Activated T-cell treated with anti-CD3 and anti-CD28 coated beads for 4 hours (primary cell): ENCODE data around the gene GSC2.
A peak's percentile ranks its signal among the peaks of the same experiment; 100 is the strongest.

Source experiments
- DNase-seq: peaks from one replicate; pipeline ENCODE4 v3.0.0-alpha.2; 2020

The GSC2 gene

DNA sequence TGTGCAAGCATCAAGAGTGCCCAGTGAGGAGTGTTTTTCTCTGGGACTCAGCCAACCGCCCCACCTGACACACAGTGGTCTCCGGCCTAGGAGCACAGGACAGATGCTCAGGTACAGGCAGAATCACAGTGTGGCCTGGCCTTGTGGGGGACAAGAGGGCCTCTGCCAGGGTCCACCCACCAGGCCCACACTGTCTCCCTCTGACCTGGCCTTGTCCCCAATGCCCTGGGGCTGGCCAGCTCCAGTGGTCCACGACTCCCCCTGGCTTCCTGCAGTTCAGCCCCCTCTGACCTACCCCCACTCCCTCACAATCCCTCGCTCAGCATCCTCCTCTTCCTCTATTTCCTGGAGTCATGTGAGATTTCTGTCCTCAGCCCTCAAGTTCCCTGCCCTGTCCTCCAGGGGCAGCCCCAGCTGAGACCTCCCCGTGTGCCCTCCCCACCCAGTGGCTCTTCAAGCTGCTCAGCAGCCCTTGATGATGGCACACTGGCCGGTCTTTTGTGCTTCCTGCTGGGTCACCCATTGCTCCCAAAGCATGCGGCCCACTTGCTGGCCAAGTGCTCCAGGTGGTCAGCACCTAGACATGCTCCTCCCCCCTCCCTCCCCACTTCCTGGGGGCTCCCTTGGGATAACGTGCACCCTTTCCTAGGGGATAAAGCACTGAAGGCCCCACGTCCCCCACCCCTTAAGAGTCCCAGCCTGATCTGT is 17.2 kb downstream of the GSC2 start:
- DNase-seq: no peak

DNA sequence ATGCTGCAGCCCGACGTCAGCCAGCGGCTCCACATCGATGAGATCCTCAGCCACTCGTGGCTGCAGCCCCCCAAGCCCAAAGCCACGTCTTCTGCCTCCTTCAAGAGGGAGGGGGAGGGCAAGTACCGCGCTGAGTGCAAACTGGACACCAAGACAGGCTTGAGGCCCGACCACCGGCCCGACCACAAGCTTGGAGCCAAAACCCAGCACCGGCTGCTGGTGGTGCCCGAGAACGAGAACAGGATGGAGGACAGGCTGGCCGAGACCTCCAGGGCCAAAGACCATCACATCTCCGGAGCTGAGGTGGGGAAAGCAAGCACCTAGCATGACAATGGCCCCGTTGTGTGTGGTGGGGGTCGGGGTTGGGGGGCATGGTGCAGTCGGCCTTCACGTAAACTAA is 17.9 kb downstream of the GSC2 start:
- DNase-seq: no peak

DNA sequence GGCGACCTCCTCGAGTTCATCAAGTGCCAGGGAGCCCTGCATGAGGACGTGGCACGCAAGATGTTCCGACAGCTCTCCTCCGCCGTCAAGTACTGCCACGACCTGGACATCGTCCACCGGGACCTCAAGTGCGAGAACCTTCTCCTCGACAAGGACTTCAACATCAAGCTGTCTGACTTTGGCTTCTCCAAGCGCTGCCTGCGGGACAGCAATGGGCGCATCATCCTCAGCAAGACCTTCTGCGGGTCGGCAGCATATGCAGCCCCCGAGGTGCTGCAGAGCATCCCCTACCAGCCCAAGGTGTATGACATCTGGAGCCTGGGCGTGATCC is 18.4 kb downstream of the GSC2 start:
- DNase-seq: no peak

DNA sequence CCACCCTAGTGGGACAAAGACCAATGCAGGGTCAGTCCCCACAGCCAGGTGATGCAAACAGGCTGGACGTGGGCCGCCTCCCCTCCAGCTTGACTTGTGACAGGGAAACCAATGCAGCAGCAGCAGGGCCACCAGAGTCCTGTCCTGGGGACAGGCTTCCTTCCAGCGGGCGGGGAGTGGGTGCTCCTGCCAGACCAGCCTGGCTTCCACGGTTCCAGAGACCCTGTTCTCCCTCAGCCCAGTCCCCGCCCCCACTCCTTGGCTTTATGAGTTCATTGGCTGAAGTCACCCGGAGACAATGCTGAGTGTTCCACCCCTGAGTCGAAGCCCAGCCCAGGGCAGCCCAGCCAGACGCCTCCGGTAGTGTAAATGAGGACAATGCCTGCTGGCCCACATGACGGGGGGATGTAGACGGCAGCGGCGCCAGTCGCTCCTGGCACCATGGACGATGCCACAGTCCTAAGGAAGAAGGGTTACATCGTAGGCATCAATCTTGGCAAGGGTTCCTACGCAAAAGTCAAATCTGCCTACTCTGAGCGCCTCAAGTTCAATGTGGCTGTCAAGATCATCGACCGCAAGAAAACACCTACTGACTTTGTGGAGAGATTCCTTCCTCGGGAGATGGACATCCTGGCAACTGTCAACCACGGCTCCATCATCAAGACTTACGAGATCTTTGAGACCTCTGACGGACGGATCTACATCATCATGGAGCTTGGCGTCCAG is 19.0 kb downstream of the GSC2 start, which contains the start of gene TSSK2:
TSSK2 (plus strand) TSS at position 350 of the 726 bp plus-strand sequence; CDS start at position 442, 92 bp downstream.
- DNase-seq: no peak

DNA sequence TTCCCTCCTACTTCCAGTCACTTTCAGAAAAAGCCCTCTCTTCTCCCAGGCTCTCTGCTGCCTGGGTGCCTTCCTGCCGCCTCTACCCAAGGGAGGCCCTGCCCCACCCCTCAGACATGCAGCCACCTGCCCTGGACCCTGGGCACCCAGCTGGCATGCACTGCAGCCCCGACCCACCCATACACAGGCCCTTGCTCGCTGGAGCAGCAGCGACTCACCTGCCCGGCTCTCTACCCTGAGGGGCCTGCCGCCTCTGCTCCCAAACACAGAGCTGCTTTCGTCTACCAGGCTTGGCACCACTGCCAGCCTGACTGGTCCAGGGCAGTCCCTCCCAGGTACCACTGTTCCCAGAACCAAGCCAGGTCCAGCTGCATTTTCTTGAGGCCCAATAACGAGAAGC is 20.2 kb downstream of the GSC2 start:
- DNase-seq: no peak

DNA sequence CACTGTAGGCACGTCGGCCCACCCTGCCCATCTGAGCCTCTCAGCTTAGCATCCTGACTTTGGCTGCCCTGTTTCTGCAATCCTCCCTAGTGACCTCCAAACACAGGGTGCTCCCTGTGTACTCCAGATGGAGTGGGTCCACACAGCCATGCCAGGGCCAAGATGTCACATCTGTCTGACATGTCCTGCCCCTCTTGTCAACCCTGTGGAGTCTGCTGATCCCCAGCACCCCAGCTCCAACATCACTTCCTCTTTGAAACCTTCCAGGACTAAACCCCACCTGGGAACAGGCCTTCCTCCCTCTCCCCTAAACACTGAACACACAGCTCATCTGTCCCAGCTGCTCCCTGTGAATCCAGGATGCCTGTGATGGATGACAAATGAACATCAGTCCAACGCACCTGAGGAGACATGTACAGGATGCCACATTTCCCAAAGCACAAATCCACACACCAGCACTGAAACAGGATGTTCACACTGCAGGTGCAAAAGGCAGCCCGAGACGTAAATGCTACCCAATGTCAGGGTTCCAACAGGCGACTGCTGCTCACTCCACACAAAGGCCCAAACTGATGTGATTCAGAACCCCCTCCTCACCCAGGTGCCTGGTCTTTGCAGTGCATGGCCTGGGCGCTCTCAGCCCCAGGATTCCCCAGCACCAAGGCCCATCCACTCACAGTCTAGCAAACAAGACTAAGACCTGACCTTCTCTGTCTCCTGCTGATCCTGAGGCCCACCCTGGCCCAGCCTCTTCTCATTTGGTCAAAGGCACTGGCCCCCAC is 21.0 kb downstream of the GSC2 start:
- DNase-seq: no peak

DNA sequence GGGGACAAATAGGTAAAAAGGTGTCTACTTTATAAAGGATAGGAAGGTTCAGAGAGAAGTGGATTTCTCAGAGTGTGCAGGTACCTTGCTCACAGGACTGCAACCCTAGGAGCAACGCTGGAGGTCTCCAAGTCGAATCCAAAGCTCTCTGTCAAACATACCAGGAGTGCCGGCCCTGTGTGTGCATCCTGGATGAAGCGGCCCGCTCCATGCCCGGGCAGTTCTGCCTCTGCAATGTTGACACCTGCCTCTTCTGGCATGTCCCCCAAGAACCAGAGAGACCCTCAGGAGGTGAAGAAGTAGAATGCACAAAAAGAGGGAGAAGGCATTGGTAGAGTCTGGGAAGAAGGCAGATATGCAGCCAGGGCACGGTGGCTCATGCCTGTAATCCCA is 22.1 kb downstream of the GSC2 start:
- no peak for DNase-seq

DNA sequence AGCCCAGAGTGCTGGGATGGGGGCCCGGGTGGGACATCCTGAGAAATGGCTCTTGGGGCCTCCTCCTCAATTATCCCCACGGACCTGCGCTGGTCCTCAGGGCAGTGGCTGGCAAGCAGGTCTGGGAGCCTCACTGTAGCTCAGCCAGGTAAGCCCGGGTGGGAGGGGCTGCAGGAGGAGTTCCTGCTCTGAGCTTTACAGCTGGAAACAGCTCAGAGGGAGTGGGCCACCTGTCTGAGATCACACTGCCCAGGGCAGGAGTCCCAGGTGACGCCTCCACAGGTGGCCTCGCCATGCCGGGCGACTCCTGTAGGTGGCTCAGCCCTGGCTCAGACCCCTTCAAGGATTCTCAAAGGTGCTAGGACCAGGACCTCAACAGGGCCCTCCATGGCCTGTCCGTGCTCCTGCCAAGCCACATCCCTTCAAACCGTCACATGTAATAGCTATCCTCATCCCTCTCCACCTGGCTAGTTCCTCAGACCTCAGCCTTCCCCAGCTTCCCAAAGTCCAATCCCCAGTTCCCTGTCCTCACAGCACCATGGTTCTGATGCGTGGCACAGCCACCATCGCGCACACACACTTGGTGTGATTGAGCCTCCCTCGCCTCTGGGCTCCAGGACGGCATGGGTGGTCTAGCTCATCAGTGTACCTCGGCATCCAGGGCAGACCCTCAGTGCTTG is 22.6 kb downstream of the GSC2 start:
- DNase-seq: no peak

DNA sequence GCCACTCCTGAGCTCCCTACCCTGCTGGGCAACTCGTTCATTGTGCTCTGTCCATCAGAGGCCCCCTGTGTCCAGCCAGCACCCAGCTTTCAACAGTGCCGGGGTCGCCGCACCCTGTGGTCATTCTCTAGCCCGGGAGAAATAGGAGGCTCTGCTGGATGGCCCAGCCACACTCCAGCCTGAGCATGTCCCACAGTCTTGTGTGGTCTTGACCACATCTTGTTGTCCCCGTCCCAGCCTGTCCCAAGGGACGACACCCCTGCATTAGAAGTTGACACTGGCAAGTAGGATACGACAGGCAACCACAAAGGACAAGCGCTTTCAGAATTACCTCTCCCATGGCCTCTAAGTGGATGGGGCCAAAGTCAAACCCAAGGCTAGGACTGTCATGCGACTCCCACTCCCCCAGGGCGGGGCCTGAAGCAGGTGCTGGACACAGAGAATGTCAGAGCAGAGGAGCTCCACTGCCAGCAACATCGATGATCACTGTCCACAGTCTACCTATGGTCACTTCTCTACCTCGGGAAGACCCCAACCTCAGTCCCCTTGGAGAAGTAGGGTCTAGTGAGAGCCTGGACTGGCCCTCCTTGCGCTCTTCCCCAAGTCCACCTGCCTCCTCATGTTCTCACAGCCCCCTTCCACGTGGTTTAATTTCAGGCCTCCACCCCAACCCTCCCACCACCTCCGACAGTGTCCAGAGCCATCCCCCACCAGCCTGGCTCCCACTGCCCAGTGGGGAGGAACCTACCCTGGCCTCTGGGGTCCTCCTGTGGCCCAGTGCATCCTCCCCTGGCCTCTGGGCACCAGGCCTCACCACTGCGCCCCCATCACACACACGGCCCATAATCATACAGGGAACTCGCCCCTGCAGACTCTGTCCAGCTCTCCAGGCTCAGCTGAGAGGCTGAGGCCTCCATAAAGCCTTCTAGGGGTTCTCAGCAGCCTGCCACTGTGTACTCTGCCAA is 23.5 kb downstream of the GSC2 start:
- no peak for DNase-seq

DNA sequence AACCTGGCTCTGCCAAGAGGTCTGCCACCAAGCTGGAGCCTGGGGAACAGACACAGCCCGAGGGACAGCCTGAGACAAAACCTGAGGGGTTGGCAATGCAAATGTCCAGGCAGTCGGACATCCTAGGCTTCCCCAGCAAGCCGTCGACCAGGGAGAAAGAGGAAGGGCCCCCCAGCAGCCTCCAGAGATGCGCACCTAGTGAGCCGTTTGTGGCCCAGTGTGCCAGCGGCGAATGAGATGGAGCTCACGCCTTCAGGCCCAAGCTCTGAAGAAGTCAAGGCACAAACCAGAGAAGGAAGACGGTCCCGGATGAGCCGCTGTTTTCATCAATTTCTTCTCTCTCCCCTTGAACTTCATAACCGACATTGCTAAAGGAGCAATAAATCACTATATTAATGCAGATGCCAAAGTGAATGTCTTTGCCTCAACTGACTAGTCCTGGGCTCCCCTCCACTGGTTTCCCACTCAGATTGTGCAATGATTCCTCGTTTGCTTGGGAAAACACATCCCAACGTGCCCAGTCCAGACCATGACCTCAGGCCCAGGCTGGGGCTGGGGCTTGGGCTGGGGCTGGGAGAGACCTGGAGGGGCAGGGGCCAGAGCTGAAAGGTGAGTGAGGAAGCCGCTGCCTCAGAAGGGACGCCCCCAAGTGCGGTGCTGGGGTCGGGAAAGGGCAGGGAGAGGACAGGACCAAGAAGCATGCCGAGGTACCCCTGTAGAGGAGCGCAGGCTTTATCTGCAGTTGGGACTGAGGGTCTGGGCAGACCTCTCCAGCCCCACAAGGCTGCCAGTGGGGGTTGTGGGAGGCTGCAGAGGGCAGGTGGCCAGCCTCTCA is 24.4 kb downstream of the GSC2 start:
- no peak for DNase-seq

DNA sequence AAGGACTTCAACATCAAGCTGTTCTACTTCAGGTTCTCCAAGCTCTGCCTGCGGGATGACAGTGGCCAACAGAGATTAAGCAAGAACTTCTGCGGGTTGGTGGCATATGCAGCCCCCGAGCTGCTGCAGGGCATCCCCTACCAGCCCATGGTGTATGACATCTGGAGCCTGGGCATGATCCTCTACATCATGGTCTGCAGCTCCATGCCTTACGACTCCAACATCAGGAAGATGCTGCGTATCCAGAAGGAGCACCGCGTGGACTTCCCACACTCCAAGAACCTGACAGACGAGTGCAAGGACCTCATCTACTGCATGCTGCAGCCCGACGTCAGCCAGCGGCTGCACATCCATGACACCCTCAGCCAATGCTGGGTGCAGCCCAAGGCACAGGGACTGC is 25.1 kb downstream of the GSC2 start:
- no peak for DNase-seq

DNA sequence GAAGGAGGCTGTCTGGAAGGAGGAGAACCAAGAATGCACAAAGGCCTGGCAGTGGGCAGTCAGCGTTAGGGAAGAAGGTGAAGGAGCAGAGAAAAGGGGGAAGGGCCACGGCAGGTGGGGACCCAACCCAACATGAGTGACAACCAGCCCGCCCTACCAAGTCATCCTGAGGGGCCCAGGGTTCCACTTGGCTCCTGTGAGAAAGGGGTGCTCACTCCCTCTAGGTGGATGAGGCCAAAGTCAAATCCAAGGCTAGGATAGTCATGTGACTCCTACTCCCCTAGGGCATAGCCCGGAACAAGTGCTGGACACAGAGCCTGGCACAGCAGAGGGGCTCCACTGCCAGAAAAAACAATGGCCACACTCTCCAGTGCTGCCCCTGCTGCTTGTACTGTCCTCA is 25.7 kb downstream of the GSC2 start:
- no peak for DNase-seq

DNA sequence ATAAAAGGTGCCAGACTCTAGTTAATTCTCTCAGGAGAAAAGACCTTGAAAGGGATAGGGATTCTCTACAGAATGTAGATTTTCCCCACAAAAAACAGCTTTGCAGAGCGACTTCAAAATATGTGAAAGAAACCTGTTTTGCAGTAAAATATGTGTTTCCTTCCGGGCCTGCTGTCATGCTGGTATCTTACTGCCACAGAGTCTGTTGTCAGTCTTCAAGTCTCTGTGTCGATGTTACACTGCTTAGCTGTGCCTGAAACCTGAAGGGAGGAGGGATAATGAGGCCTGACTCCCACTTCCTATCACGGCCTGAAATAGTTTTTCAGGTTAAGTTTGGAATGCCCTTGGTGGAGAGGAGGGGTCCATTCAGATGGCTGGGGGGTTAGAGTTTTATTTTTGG is 26.2 kb downstream of the GSC2 start:
- DNase-seq: no peak

DNA sequence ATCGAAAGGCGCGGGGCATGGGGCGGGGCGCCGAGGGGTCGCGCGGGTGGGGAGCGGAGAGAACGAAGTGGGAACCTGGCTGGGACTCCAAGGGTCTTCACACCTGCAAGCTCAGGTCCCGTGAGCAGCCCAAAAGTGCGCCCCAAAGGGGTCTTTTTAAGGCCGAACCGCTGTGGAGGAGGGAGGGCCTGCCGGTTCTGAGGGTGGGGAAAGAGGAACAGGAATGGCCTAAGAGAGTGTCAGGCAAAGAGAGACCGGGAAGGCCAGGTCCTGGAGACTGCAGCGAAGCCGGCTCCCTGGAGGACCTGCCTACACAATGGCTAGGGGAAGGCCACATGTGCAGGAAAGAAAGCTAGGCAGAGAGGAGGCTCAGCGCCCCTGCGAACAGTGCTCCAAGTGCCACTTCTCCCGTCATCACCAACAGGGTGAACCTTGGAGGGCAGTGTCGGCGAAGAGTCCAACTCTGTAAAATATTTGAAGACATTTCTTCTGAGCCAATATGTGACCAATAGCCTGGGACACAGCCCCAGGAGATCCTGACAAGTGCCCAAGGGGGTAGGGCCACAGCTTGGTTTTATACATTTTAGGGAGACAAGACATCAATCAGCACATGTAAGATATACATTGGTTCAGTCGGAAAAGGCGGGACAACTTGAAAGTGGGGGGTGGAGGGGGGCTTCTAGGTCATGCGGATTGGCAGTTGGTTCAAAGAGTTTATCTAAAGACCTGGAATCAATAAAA is 27.2 kb downstream of the GSC2 start:
- no peak for DNase-seq

DNA sequence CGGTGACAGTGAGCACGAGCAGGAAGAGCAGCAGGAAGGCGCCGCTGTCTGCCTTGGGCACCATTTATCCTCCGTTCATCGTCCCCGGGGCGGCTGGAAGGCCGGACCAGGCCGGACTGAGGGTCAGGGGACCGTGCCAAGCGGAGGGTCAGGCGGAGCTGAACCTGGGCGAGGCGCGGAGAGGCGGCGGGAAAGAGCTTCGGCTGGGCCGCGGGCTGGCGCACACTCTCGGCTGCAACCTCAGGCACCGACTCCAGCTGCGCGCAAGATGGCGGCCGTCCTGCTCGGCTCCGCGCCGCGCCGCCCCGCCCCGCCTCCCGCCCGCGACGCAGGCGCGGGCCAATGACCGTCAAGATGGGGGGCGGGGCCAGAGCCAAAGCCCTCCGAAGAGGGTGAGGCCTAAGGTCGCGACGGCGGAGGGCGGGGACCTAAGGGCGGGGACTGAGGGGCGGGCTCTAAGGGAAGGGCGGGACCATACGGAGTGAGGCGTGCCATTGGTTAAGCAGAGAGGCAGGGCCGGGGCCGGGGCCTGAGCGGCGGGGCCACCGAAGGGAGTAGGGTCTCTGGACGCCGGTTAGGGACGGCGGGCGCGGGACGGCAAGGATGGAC is 27.8 kb downstream of the GSC2 start, which contains the start of gene DGCR2:
DGCR2 (minus strand) TSS at position 270 of the 609 bp plus-strand sequence; CDS start at position 64, 206 bp downstream.
- DNase-seq: peak; percentile 95

DNA sequence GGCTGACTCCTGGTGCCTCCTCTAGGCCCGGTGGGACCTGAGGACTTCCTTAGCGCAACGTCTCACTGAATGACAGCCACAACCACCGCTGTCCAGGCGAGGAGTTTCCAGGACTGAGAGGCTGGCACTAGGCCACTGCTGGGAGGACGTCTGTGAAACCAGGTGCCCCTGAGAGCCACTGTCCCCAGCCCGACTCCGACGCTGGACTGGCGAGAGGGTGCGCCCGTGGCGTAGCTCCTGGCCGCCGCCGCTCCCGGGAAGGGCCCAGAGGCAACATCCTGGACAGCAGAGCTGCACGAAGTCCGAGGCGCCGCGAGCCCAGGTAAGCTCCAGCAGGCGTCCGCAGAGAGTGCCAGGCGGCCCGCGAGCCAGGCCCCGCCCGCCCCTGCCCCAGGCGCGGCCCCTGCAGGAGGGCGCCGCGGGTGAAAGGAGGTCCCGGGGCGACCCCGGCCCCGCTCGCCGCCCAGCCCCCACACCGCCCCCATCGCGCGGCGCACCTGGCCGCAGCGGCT is 28.4 kb downstream of the GSC2 start:
- peak; percentile 9 for DNase-seq

DNA sequence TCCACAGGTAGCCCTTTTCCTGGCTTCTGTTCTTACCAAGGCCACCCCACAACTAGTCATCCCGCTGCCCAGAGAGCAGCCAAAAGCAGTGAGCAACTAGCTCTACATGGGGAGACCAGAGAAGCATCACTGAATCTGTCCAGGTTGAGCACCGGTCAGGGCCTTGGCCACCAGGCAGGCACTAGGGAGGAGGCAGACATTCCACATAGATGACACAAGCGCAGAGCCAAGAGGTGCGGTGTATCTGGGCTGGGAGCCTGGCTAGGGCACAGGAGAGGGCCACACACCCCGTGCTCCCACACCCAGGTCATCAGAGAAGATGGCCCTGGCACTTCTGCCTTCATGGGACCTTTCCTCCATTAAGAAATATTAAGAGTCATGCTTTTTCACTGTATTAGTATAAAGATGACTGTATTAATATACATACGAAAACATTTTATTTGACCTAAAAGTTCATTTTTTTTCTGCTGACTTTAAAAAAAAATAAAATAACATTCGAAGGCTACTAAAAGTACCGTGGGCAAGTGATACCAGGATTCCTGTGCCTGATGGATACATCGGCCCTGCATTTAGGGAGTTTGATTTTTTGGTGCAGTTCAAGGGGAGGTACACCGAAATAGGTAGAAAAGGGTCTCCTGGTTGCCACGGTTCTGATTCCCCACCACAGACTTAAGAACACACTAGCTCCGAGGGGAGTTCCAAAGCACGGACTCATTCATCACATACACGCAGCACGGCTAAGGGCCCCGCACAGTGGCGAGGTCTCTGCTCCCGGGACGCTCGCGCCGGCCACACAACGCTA is 29.1 kb downstream of the GSC2 start:
- DNase-seq: no peak

DNA sequence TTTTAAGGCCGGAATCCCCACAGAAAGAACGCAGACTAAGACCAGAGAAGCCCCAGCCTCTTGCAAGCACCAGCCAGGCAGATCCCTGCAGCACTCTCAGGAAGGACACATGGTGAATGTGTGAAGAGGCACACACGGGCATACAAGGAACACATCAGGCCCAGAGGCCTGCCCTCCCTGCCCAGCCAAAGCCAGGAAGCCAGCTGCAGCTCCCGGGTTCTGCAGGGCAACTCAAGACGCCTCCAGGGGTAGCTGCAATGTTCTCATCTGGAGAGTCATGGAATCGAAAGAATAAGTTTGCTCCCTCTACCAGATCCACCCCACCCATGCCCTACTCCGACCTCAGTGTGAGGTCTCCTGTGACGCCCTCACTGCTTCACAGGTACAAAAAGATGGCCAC is 30.1 kb downstream of the GSC2 start:
- DNase-seq: no peak
